A549 treated with CORT108297 at 1 μM for 4 hours (cell line): Measurements from ENCODE around the gene ARMH3. TPM values are rescaled to one million over a fixed set of nuclear protein-coding genes. Genes with fewer than 3 reads are reported as not detected.

Source experiments
- total RNA-seq: library from RNA; stranded (reverse); fragments of 200-300 nt; extraction: Qiagen RNA extraction; gene quantifications from 5 replicates; pipeline ENCODE4 v1.2.3, GENCODE V29; 2022

The ARMH3 gene, protein sequence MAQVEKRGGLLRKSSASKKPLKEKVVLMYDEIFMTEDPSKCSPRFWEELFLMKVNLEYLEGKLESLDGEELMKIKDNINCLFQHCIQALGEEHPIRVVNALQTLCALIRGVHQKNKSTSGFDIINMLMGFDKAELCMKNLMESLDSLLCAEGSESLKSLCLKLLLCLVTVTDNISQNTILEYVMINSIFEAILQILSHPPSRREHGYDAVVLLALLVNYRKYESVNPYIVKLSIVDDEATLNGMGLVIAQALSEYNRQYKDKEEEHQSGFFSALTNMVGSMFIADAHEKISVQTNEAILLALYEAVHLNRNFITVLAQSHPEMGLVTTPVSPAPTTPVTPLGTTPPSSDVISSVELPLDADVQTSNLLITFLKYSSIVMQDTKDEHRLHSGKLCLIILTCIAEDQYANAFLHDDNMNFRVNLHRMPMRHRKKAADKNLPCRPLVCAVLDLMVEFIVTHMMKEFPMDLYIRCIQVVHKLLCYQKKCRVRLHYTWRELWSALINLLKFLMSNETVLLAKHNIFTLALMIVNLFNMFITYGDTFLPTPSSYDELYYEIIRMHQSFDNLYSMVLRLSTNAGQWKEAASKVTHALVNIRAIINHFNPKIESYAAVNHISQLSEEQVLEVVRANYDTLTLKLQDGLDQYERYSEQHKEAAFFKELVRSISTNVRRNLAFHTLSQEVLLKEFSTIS
- 10.1 to 12.6 TPM (median 11.7 TPM) in 5 replicates for total RNA-seq

DNA sequence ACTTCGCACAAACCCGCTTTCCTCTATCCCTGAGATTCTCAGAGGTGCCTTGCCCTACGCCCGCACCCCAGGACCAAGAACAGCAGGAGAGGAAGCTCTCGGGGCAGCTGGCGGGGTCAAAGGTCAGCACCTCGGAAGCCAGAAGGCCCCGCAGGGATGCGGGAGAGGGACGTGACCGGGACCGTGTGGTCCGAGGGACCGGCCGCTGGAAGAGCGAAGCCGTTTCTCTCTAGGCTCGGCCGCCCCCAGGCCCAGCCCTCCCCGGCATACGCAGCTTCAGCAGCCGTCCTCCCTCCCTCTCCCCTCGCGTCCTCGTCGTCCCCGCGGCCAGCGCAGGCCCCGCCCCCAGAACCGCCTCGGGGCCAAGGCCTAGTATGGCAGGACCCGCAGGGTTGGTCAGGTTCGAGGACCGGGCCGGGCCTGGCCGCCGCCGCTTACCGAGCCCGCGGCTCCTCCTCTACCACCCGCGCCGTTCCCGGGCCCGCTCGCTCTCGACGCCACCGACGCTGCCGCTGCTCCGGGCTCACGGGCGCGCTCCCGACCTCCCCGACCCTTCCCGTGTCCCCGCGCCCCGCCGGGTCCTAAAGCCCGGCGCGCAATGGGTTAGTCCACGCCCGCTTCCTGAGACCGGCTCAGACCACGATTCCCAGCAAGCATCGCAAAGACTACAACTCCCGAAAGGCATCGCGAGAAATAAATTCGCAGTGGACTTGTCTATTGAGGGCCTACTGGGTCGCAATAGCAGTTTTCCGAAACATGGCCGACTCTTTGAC, at the start of gene ARMH3:
ARMH3 (minus strand) TSS at position 527 of the 773 bp plus-strand sequence. CDS start 16,059 bp downstream, outside the sequence.

DNA sequence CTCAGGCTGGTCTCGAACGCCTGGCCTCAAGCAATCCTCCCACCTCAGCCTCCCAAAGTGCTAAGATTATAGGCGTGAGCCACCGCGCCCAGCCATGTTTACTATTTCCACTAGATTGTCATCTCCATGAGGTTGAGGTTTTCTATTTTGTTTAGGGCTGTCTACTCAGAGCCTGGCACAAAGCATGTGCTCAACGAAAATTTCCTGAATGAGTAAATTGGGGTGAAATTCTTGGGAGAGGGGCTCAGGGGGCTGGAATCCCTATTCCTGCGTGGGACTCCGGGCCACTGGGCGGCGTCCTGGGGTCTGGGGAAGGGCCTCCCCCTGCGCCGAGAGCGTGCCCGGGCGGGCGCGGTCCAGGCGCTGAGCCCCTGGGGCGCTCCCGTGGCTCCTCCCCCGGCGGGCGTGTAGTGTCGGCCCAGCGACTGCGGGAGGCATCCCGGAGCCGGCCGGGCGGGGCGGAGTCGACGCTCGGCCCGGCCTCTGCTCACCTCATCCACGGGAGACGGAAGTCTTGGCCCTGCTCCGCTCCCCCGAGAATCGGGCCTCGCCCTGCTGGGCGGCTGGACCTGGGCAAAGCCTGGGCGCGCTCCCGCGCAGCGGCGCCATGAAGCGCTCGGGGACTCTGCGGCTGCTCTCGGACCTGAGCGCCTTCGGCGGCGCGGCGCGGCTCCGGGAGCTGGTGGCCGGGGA, 9.0 kb upstream of the ARMH3 start, which contains the start of gene HPS6:
HPS6 (plus strand) TSS at position 482 of the 693 bp plus-strand sequence; CDS start at position 608, 126 bp downstream.

DNA sequence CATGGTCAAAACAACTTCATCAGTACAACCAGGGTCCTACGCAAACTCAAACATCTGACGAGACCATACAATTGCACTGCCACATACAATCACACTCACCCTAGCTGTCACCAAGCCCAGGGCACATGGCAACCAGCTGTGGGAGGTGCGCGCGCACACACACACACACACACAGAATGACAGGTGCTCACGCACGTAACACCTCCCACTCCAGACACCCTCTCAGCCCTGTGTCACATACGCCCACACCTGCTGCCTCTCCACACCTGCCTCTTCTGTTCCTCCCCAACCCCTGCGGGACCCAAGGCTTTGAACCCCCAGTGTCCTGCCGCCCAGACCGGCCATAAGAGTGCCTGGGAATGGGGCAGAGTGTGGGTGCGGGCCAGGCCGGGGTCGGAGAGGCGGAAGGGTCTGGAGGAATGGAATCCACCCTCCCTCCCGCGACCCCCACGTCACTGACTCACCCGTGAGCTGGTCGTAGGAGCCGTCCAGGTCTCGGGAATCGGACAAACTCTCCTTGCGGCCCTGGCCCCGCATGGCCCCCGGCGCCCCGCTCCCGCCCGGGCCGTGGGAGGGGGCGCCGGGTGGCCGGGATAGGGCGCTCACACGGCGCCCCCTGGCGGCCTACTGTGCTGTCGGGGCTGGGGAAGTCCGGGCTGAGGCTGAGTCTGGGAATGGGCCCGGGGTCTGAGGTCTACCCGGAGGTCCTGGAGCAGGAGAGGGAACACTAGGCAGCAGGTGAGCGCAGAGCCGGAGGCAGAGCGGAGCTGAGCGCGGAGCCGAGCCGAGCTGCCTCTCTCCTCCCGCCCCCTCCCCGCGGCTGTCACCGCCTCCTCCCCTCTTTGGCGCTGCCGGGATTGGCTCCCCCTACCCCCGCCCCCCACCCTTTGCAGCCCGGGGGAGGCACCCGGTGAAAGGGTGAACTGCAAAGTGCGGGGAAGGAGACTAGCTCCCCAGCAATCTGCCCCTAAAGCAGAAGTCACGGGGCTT, 212.6 kb downstream of the ARMH3 start, which contains the start of gene KCNIP2:
KCNIP2 (minus strand) TSS at position 769 of the 990 bp plus-strand sequence; CDS start at position 537, 232 bp downstream.

DNA sequence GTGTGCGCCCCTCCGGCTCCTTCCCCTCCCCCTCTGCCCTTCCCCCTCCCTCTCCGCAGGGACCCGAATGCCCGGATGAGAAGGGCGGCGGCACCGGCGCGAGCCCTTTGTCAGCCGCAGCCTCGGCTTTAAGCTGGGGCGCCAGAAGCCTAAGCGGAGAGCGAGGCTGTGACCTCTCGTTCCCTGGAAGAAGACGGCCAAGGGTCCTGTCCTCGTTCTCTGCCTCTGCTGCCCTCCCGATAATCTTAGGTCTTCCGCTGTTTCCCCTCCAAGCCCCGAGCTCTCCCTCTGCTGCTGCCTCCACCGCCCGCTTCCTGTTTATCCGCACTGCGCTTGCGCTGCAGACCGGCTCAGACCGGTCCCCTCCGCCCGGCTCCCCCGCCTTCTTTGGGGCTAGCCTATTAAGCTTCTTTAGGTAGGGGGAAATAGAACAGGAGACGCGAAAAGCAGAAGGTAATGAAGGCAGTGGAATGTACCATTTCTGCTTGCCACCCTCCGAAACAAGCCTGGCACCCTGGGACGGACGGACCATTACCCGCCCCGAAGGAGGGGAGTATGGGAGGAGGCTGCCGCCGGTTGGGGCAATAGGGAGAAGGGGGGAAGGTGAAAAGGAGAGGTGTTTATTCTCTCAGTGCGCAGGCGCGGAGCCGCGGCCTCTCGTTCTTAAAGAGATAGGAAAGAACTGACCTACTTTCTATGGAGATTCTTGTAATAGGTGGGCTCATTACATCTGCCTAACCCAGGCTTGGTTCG, 237.7 kb downstream of the ARMH3 start, which contains the start of gene OGA:
OGA (minus strand) TSS at position 326 of the 753 bp plus-strand sequence. CDS start 422 bp downstream, outside the sequence.

Other genes starting within 250 kb of the ARMH3 start
- 64.1 to 85.5 TPM (median 67.9 TPM) in 5 replicates for gene OGA, start 237.7 kb downstream of the ARMH3 start, total RNA-seq
- gene KCNIP2, start 212.4 kb downstream of the ARMH3 start, total RNA-seq = 0.58 to 1.1 TPM (median 0.70 TPM) in 5 replicates
- 25.6 to 39.3 TPM (median 36.0 TPM) in 5 replicates for gene HPS6, start 9.2 kb upstream of the ARMH3 start, total RNA-seq
- gene LDB1, start 64.2 kb upstream of the ARMH3 start, total RNA-seq = 29.7 to 43.0 TPM (median 40.8 TPM) in 5 replicates
- 48.1 to 62.1 TPM (median 57.8 TPM) in 5 replicates for gene PPRC1, start 76.9 kb upstream of the ARMH3 start, total RNA-seq
- 166 to 187 TPM (median 171 TPM) in 5 replicates for gene NOLC1, start 96.2 kb upstream of the ARMH3 start, total RNA-seq
- 0.16 to 0.40 TPM (median 0.30 TPM) in 5 replicates for gene ELOVL3, start 170.1 kb upstream of the ARMH3 start, total RNA-seq
- gene PITX3, start 185.3 kb upstream of the ARMH3 start, total RNA-seq = 0.37 to 0.51 TPM (median 0.43 TPM) in 5 replicates
- 22.7 to 27.3 TPM (median 26.3 TPM) in 5 replicates for gene GBF1, start 189.4 kb upstream of the ARMH3 start, total RNA-seq